GM18907 (cell line): Measurements from ENCODE around the gene CDK18.

ENCODE experiments used
- ATAC-seq: cut with Tn5 transposase; IDR thresholded peaks from one replicate; pipeline ENCODE4 v1.9.1; 2021; ENCODE audit warnings: mild to moderate bottlenecking, moderate library complexity; ENCODE audit not compliant: unreplicated experiment

Gene CDK18

GRCh38 chr1:205535866-205536758 is 31.6 kb downstream of the CDK18 start:
- ATAC-seq, result no peak

GRCh38 chr1:205536759-205537361 is 32.4 kb downstream of the CDK18 start:
- no peak for ATAC-seq

GRCh38 chr1:205537386-205538018 is 33.0 kb downstream of the CDK18 start:
- ATAC-seq, result no peak

GRCh38 chr1:205538235-205538840 is 33.9 kb downstream of the CDK18 start:
- no peak for ATAC-seq

- ATAC-seq, result no peak
These were observed 36.9 kb downstream of the CDK18 start for GRCh38 chr1:205541161-205541886.

GRCh38 chr1:205542367-205542766 is 37.9 kb downstream of the CDK18 start:
- no peak for ATAC-seq

- ATAC-seq, result no peak
These were observed 39.2 kb downstream of the CDK18 start for GRCh38 chr1:205543351-205544301.

GRCh38 chr1:205545001-205545919 is 40.8 kb downstream of the CDK18 start:
- no peak for ATAC-seq

- ATAC-seq, result no peak
These were observed 41.5 kb downstream of the CDK18 start for GRCh38 chr1:205545991-205546390.

GRCh38 chr1:205546541-205546940 is 42.1 kb downstream of the CDK18 start:
- ATAC-seq, result no peak

GRCh38 chr1:205547936-205548827 is 43.7 kb downstream of the CDK18 start:
- ATAC-seq, result no peak

GRCh38 chr1:205554026-205554811 is 49.8 kb downstream of the CDK18 start:
- ATAC-seq, result no peak

GRCh38 chr1:205561501-205562203 is 57.2 kb downstream of the CDK18 start:
- ATAC-seq, result no peak

- ATAC-seq, result no peak
These were observed 59.5 kb downstream of the CDK18 start for GRCh38 chr1:205563927-205564441.

- no peak for ATAC-seq
These were observed 61.3 kb downstream of the CDK18 start for GRCh38 chr1:205565799-205566198.

- no peak for ATAC-seq
These were observed 63.2 kb downstream of the CDK18 start for GRCh38 chr1:205567716-205568115.
